ENCODE results near the gene PSIP1. TPM values are rescaled to one million over a fixed set of nuclear protein-coding genes. Genes with fewer than 3 reads are reported as not detected.

The PSIP1 gene
- total and polyA plus RNA-seq, 2 of the 4 experiments (the other 2 are of a cell fraction) = 21.8 to 27.2 TPM

DNA sequence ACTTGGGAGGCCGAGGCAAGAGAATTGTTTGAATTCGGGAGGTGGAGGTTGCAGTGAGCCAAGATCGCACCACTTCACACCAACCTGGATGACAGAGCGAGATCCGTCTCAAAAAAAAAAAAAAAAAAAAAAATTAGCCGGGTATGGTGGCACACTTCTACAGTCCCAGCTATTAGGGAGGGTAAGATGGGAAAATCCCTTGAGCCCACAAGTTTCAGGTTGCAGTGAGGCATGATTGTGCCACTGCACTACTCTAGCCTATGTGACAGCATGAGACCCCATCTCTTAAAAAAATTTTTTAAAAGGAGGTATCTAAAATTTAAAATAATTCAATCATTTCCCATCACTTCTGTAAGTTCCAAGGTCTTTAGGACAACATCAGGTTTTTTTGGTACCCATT lies 26.0 kb downstream of the PSIP1 start:
- Histone ChIP-seq H3K79me1 (ENCODE audit: low read depth in 1 of 2, low read length in 2 of 2) (peaks cover 3 to 11% of the 10 kb centered on the region in 2 experiments; a peak in 3 of 4 replicates), H2BK120ac (ENCODE audit: low read depth, low read length) (no peak overlapping the region), H2BK5ac (ENCODE audit: low read depth, low read length, poor library complexity, severe bottlenecking) (no peak overlapping the region), H3K36me3 (ENCODE audit: control insufficient read depth, insufficient read depth, low read length) (peaks cover 6% of the 10 kb centered on the region), H3K27ac (ENCODE audit: insufficient read depth, low read length) (no peak overlapping the region), H3K14ac (replicated peaks; ENCODE audit: low read depth, low read length) (no peak overlapping the region), H3K56ac (ENCODE audit: extremely low read depth, insufficient read depth, low read length) (no peak overlapping the region), H3K9me1 (ENCODE audit: insufficient read depth, low read length) (no peaks in the 10 kb centered on the region), H3K23ac (ENCODE audit: low read depth, low read length) (no peak overlapping the region), H3K4me2 (ENCODE audit: low read depth, low read length) (no peak overlapping the region), H3K4me1 (ENCODE audit: control insufficient read depth, insufficient read depth, low read length) (no peaks in the 10 kb centered on the region), H2BK20ac (ENCODE audit: low read depth, low read length) (no peak overlapping the region), H4K91ac (ENCODE audit: insufficient read depth, low read depth, low read length) (no peak overlapping the region), H2BK15ac (ENCODE audit: low read depth, low read length) (no peak overlapping the region), H2AK9ac (replicated peaks; ENCODE audit: low read depth, low read length, poor library complexity) (no peak overlapping the region), H3K18ac (ENCODE audit: low read depth, low read length) (no peak overlapping the region), H4K20me1 (ENCODE audit: insufficient read depth, low read length) (no peaks in the 10 kb centered on the region), H4K5ac (ENCODE audit: low read depth, low read length) (no peak overlapping the region), H3K4me3 (ENCODE audit: insufficient read depth, low read depth, low read length) (no peak overlapping the region), H3K9ac (ENCODE audit: low read depth, low read length) (no peak overlapping the region), H2AK5ac (ENCODE audit: low read depth, low read length) (no peak overlapping the region), H3K27me3 (ENCODE audit: control insufficient read depth, insufficient read depth, low read length) (no peaks in the 10 kb centered on the region), H2AFZ (replicated peaks; ENCODE audit: low read length, poor library complexity) (no peak overlapping the region), H3K4ac (ENCODE audit: low read depth, low read length) (no peak overlapping the region), H3K9me3 (ENCODE audit: control insufficient read depth, insufficient read depth, low read length) (no peaks in the 10 kb centered on the region), H4K8ac (ENCODE audit: low read depth in 2 of 2, low read length in 2 of 2) (no peak overlapping the region)
- dilution Hi-C loops (cut with HindIII; ENCODE audit: low sequenced_read_pairs, unreplicated experiment) (no loop called here), in situ Hi-C loops (cut with MboI; ENCODE audit: low sequenced_read_pairs) (no loop called here), intact Hi-C loops (cut with micrococcal nuclease) (no loop called here)
- ChIA-PET POLR2A (ENCODE audit: unreplicated experiment) (no interaction called here), CTCF (no interaction called here)
- BruUV-seq (replicated peaks) = no TSS peak
- DNase-seq (no peak), ATAC-seq (ENCODE audit: low read depth) (no peak)
- TF ChIP-seq, protein P1, sequence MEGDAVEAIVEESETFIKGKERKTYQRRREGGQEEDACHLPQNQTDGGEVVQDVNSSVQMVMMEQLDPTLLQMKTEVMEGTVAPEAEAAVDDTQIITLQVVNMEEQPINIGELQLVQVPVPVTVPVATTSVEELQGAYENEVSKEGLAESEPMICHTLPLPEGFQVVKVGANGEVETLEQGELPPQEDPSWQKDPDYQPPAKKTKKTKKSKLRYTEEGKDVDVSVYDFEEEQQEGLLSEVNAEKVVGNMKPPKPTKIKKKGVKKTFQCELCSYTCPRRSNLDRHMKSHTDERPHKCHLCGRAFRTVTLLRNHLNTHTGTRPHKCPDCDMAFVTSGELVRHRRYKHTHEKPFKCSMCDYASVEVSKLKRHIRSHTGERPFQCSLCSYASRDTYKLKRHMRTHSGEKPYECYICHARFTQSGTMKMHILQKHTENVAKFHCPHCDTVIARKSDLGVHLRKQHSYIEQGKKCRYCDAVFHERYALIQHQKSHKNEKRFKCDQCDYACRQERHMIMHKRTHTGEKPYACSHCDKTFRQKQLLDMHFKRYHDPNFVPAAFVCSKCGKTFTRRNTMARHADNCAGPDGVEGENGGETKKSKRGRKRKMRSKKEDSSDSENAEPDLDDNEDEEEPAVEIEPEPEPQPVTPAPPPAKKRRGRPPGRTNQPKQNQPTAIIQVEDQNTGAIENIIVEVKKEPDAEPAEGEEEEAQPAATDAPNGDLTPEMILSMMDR (conservative IDR thresholded peaks at IDR 0.05; ENCODE audit: low read depth, low read length) = no peak
- TF ChIP-seq SMC3 (IDR thresholded peaks at IDR 0.05; ENCODE audit: low read depth, low read length) = no peak
- no peak for TF ChIP-seq CEBPB (IDR thresholded peaks at IDR 0.05; ENCODE audit: low read depth, low read length)
- no peak for TF ChIP-seq MXI1 (IDR thresholded peaks at IDR 0.05; ENCODE audit: borderline replicate concordance, low read depth, low read length)
- TF ChIP-seq, protein P2, sequence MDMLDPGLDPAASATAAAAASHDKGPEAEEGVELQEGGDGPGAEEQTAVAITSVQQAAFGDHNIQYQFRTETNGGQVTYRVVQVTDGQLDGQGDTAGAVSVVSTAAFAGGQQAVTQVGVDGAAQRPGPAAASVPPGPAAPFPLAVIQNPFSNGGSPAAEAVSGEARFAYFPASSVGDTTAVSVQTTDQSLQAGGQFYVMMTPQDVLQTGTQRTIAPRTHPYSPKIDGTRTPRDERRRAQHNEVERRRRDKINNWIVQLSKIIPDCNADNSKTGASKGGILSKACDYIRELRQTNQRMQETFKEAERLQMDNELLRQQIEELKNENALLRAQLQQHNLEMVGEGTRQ (IDR thresholded peaks at IDR 0.05; ENCODE audit: low read depth, low read length) = no peak
- no CpG with 5 or more reads among the region's 6 CpGs for WGBS, 2 experiments (ENCODE audit: extremely low coverage in 2 of 2, insufficient read length in 1 of 2)
